ENCODE measurements around the gene ZNF681.

- TF ChIP-seq CTCF (IDR thresholded peaks at IDR 0.05; ENCODE audit: insufficient read depth, low read length, poor library complexity, severe bottlenecking) (no peak), EZH2phosphoT487 (conservative IDR thresholded peaks at IDR 0.05; ENCODE audit: low read length) (no peak)
Observed at GRCh38 chr19:23769691-23770468, 11.2 kb upstream of the ZNF681 start.

Measured in SU-DHL-6 (cell line).